ENCODE results near the gene LPP.
A peak's percentile ranks its signal among the peaks of the same experiment; 100 is the strongest.

The LPP gene

GRCh38 chr3:188904670-188905069, 750.7 kb downstream of the LPP start:
- DNase-seq (ENCODE audit: low read depth, low spot score): peak; percentile 28

- no peak for DNase-seq (ENCODE audit: low read depth, low spot score)
These were observed 751.6 kb downstream of the LPP start for GRCh38 chr3:188905547-188905946.

GRCh38 chr3:188906236-188906635, 752.3 kb downstream of the LPP start:
- peak; percentile 83 for DNase-seq (ENCODE audit: low read depth, low spot score)

GRCh38 chr3:188908002-188908850, 754.3 kb downstream of the LPP start:
- no peak for DNase-seq (ENCODE audit: low read depth, low spot score)

- no peak for DNase-seq (ENCODE audit: low read depth, low spot score)
These were observed 757.3 kb downstream of the LPP start for GRCh38 chr3:188911026-188911850.

- DNase-seq (ENCODE audit: low read depth, low spot score): no peak
These were observed 759.1 kb downstream of the LPP start for GRCh38 chr3:188913084-188913483.

- DNase-seq (ENCODE audit: low read depth, low spot score): peak; percentile 16
These were observed 760.6 kb downstream of the LPP start for GRCh38 chr3:188914552-188914951.

- DNase-seq (ENCODE audit: low read depth, low spot score): no peak
These were observed 761.2 kb downstream of the LPP start for GRCh38 chr3:188915127-188915526.

- DNase-seq (ENCODE audit: low read depth, low spot score): no peak
These were observed 763.0 kb downstream of the LPP start for GRCh38 chr3:188916934-188917401.

GRCh38 chr3:188918093-188918492, 764.1 kb downstream of the LPP start:
- no peak for DNase-seq (ENCODE audit: low read depth, low spot score)

- no peak for DNase-seq (ENCODE audit: low read depth, low spot score)
These were observed 769.7 kb downstream of the LPP start for GRCh38 chr3:188923671-188924070.

GRCh38 chr3:188925376-188925775, 771.4 kb downstream of the LPP start:
- DNase-seq (ENCODE audit: low read depth, low spot score): no peak

- DNase-seq (ENCODE audit: low read depth, low spot score): peak; percentile 77
These were observed 772.2 kb downstream of the LPP start for GRCh38 chr3:188926111-188926510.

- peak; percentile 76 for DNase-seq (ENCODE audit: low read depth, low spot score)
These were observed 773.0 kb downstream of the LPP start for GRCh38 chr3:188926741-188927511.

GRCh38 chr3:188927971-188928370, 774.0 kb downstream of the LPP start:
- no peak for DNase-seq (ENCODE audit: low read depth, low spot score)

- DNase-seq (ENCODE audit: low read depth, low spot score): no peak
These were observed 775.2 kb downstream of the LPP start for GRCh38 chr3:188929137-188929536.

- DNase-seq (ENCODE audit: low read depth, low spot score): no peak
These were observed 777.1 kb downstream of the LPP start for GRCh38 chr3:188931036-188931435.

GRCh38 chr3:188931531-188931930, 777.6 kb downstream of the LPP start:
- DNase-seq (ENCODE audit: low read depth, low spot score): no peak

GRCh38 chr3:188934989-188935388, 781.0 kb downstream of the LPP start:
- DNase-seq (ENCODE audit: low read depth, low spot score): no peak

- DNase-seq (ENCODE audit: low read depth, low spot score): no peak
These were observed 782.7 kb downstream of the LPP start for GRCh38 chr3:188936597-188937107.

GRCh38 chr3:188937389-188937788, 783.4 kb downstream of the LPP start:
- peak; percentile 34 for DNase-seq (ENCODE audit: low read depth, low spot score)

GRCh38 chr3:188938999-188939398, 785.0 kb downstream of the LPP start:
- DNase-seq (ENCODE audit: low read depth, low spot score): no peak

Measured in astrocyte of the hippocampus (primary cell).